Lower leg skin (tissue), 4 donors: ENCODE measurements around the gene EXOC6B. TPM values are rescaled to one million over a fixed set of nuclear protein-coding genes. Genes with fewer than 3 reads are reported as not detected.

Experiments
- DNase-seq, 2 donors: peaks; one replicate each; pipeline ENCODE4 v3.0.0-alpha.2; 2019; ENCODE audit warnings: low spot score in 2 of 2
- H3K4me3 ChIP-seq: fragments of 200-600 bp; sonication (generic); 2 replicates; pipeline ENCODE4 v1.5.1; 2017; ENCODE audit warnings: mild to moderate bottlenecking, low read depth; ENCODE audit not compliant: poor library complexity, severe bottlenecking
- CTCF ChIP-seq, 3 donors: fragments of 450-650 bp; IDR thresholded peaks; one replicate each; pipeline ENCODE4 v1.5.1; 2016; ENCODE audit warnings: antibody characterized with exemption in 3 of 3, mild to moderate bottlenecking in 3 of 3, moderate library complexity in 2 of 3
- POLR2A ChIP-seq, 2 donors: fragments of 450-650 bp; IDR thresholded peaks; one replicate each; pipeline ENCODE4 v1.6.1; 2016 to 2017; ENCODE audit warnings: antibody characterized with exemption in 2 of 2, mild to moderate bottlenecking in 1 of 2, moderate library complexity in 1 of 2
- WGBS, 2 donors: methylation state at CpG; one replicate each; pipeline ENCODE4 v1.1.5; 2018; 5-methylcytosine and 5-hydroxymethylcytosine counted together
- intact Hi-C: fragments of 100-400 bp; cut with DNase I; formaldehyde crosslinking; loops from one replicate; pipeline ENCODE4 v1.15.0; 2023; ENCODE audit warnings: low total_unique reads
- total RNA-seq, 4 donors: library from RNA; depleted of rRNA; stranded (reverse); fragments of >200 nt; gene quantifications; one replicate each; pipeline ENCODE4 v1.1.0, GENCODE V29; 2016

EXOC6B gene
- total RNA-seq, 4 donors from 2014 or later, result 85.8 to 164 (median 103) TPM

- H3K4me3 ChIP-seq, result no peak overlapping the region
- 29 to 43% methylated on average over 7 to 10 of the region's 10 CpGs for WGBS, 2 donors
- intact Hi-C loops, result no loop called here
- peak in 1 of 2 donors; percentile 91 for DNase-seq
- TF ChIP-seq CTCF (IDR thresholded peaks at IDR 0.05) (no peak), POLR2A (IDR thresholded peaks at IDR 0.05) (no peak)
Measured at GRCh38 chr2:72137498-72138010, 688.3 kb downstream of the EXOC6B start.

DNA sequence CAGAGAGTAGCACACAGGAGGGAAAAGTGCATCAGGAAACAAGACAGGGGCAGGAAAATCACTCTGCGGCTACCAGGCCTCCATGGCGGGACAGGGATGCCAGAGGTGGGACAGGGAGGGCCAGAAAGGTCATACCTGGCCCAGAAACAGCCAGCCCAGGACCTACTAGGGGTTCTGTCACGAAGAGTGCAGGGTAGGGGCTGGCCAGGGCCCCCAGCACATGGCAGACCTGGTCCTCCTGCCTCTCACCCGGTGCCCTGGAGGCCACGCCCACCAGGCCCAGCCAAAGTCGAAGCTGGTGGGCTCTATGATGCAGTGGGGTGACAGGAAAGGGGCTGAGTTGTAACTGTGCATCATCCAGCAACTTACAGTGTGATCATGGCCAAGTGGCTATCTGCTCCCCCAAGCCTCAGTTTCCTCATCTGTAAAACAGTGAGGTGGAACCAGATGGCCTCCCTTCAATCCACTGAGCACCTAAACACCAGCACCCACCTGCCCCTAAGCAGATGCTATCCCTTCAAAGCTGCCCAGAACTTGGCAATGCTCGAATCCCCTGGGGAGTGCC is 688.8 kb downstream of the EXOC6B start:
- intact Hi-C loops, result no loop called here
- TF ChIP-seq POLR2A (IDR thresholded peaks at IDR 0.05) (no peak), CTCF (IDR thresholded peaks at IDR 0.05) (no peak)
- no peak overlapping the region for H3K4me3 ChIP-seq
- 61 to 72% methylated on average over 5 to 6 of the region's 7 CpGs for WGBS, 2 donors
- peak in 1 of 2 donors; percentile 69 for DNase-seq

DNA sequence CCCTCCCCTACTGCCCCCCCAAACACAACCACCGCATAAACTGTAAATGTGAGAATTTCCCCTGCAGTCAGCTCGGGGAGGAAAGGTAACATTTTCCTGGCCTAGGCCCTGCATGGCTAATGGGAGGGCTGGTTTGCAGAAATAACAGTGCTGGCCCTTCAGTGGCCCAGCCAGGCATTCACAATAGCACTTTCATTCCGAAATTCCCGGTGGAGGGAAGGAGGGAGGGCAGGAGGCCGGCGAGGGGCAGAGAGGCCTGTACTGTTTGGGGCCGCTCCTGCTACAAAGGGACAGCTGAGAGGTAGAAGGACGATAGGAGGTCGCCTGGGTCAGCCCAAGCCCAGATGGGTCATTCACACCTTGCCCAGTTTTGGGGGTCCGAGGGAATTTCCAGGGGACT is 689.5 kb downstream of the EXOC6B start:
- intact Hi-C loops, result no loop called here
- WGBS, 2 donors, result 76 to 78% methylated on average over 10 of the region's 10 CpGs
- H3K4me3 ChIP-seq, result no peak overlapping the region
- DNase-seq, result peak in 1 of 2 donors; percentile 76
- TF ChIP-seq CTCF (IDR thresholded peaks at IDR 0.05) (no peak), POLR2A (IDR thresholded peaks at IDR 0.05) (no peak)

DNA sequence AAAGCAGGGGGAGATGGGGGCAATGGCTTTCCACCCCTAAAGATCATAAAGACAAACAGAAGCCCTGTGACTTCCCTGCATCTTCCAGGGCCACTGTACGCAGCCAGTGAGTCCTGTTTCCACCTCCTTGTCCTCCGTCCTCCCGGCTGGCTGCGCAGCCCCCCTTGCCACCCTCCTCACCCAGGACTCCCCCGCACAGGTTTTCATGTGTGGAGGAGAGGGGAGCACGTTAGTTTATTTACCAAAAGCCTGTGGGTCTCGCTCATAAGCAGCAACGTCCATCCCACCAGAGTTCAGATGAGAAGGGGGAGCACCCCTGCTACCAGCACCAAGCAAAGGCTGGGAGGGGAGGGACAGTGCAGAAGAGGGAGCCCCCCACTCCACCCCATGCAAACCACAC is 689.9 kb downstream of the EXOC6B start:
- intact Hi-C loops, result no loop called here
- peak in 1 of 2 donors; percentile 61 for DNase-seq
- TF ChIP-seq POLR2A (IDR thresholded peaks at IDR 0.05) (no peak), CTCF (IDR thresholded peaks at IDR 0.05) (no peak)
- no peak overlapping the region for H3K4me3 ChIP-seq
- WGBS, 2 donors, result 86 to 93% methylated on average over 8 of the region's 8 CpGs

GRCh38 chr2:72134997-72135800 is 690.6 kb downstream of the EXOC6B start:
- intact Hi-C loops, result no loop called here
- no peak for TF ChIP-seq POLR2A (IDR thresholded peaks at IDR 0.05)
- no peak for TF ChIP-seq CTCF (IDR thresholded peaks at IDR 0.05)
- no peak overlapping the region for H3K4me3 ChIP-seq
- peak in 1 of 2 donors; percentile 80 for DNase-seq
- WGBS, 2 donors, result 89 to 94% methylated on average over 11 to 18 of the region's 19 CpGs
